Measurements from ENCODE around the gene CYP27C1. TPM values are rescaled to one million over a fixed set of nuclear protein-coding genes. Genes with fewer than 3 reads are reported as not detected.
"Not testable (repeated sequence)": the region's sequence is repeated elsewhere in the genome, so short reads cannot be mapped to it uniquely, and the experiment has no call there.

CYP27C1 gene
- total RNA-seq, 1 donor from 2014 or later: not detected

DNA sequence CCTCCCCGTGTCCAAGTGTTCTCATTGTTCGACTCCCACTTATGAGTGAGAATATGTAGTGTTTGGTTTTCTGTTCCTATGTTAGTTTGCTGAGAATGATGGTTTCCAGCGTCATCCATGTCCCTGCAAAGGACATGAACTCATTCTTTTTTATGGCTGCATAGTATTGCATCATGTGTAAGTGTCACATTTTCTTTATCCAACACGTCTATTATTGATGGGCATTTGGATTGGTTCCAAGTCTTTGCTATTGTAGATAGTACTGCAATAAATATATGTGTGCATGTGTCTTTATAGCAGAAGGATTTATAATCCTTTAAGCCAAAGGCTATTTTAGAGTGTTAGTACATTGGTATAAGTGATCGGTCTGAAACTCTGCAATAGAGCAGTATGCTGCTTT, 4.0 kb upstream of the CYP27C1 start:
- intact Hi-C loops (cut with micrococcal nuclease): not testable (repeated sequence)

DNA sequence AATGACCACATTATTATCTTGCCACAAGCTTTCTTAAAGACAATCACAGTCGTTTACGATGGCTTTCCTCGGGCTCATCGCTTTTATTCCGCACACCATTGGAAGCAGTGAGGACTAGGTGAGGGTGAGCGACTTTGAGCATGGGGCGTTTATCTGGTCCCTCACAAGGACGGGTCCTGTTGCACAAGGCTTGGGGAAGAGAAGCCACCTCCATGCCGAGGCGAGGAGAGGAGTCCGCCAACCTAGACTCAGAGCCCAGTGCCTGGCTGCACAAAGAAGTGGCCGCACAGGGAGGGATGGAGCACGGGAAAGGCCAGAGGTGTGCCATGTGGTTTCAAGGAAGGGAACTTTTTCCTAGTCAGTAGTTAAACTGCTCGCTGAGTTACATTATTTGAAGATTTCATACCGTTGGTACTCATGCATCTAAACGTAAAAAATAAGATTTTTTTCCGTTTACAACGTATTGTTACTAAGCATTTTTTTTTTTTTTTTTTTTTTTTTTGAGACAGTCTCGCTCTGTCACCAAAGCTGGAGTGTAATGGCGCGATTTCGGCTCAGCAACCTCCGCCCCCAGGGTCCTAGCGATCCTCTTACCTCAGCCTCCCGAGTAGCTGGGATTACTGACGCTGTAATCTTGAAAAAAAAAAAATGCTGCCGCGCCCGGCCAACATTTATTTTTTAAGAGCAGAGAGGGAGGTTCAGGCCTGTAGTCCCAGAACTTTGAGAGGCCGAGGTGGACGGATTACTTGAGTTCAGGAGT, 849 bp upstream of the CYP27C1 start:
- intact Hi-C loops (cut with micrococcal nuclease): no loop called here

DNA sequence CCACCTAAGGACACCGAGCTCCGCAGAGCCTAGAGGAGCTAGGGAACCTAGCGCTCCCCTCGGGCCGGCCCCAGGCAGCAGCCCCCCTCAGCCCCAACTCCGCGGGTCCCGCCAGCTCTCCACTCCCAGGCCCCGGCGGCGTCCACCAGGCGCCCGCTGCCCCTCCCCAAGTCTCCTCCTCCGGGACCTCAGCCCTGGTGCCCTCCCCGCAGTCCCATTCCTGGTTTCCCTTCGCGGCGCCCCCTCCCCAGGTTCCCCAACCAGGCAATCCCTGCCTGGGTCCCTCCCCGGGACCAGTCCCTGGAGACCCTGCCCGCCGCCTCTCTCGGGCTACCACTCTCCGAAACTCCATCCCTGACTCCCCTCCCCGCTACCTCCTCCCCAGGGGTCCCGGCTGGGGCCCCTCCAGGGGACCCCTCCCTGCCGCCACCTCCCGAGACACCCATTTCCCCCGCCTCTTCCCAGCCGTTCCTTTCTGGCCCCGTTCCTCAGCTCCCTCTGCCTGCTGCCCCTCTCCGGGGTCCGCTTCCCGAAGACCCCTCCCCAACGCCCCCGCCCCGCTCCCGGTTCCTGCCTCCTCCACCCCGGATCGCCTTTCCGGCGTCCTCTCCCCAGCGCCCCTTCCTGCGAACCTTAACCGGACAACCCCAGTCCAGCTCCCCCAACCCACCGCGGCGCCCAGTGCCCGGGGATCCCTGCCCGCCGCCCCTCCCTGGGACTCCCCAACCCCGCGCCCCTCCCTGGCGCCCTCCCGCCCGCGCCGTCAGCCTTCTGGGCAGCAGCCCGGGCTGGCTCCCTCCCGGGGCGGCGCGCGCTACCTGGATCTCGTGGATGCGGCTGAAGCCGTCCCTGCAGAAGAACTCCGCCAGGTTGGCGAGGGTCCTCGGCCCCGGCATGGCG, 678 bp downstream of the CYP27C1 start:
- intact Hi-C loops (cut with micrococcal nuclease): no loop called here

DNA sequence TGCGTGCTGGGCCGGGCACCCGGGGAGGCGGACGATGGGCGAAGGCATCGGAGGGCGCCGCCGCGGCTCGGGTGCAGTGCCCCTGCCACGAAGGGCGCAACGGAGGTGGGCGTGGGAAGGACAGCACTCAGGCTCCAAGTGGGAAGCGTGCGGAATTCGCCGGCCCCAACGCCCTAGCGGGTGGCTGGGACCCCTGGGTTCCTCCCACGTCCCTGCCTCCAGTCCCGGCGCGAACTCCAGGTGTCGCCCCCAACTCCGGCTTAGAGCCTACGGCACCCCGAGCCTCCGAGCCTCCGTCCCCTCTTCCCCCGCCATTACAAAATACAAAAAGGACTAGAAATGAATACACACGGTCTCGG, 1.3 kb downstream of the CYP27C1 start:
- intact Hi-C loops (cut with micrococcal nuclease): no loop called here

- intact Hi-C loops (cut with micrococcal nuclease): no loop called here
Observed at GRCh38 chr2:127217470-127218325, 2.4 kb downstream of the CYP27C1 start.

DNA sequence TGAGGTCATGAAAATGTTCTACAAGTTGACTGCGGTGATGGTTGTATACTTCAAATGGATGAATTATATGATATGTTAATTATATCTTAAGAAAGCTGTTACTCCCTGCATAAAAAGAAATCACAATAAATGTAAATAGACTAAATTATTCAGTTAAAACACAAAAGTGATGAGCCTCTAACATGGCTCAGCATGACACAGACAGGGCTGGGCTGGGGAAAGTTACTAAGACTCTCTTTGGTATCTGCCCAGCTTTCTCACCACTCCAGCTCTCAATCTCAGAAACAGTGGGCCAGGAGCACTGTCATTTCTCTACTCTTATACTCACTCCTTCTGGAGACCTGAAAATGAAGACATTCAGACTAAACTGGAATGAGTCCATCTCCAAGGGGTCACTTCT, 3.5 kb downstream of the CYP27C1 start:
- intact Hi-C loops (cut with micrococcal nuclease): no loop called here

GRCh38 chr2:127216095-127216494, 4.0 kb downstream of the CYP27C1 start:
- intact Hi-C loops (cut with micrococcal nuclease): no loop called here

DNA sequence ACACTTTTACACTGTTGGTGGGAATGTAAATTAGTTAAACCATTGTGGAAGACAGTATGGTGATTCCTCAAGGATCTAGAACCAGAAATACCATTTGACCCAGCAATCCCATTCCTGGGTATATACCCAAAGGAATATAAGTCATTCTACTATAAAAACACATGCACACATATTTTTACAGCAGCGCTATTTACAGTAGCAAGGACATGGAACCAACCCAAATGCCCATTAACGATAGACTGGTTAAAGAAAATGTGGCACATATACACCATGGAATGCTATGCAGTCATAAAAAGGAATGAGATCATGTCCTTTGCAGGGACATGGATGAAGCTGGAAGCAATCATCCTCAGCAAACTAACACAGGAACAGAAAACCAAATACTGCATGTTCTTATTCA, 5.9 kb downstream of the CYP27C1 start:
- intact Hi-C loops (cut with micrococcal nuclease): not testable (repeated sequence)

- intact Hi-C loops (cut with micrococcal nuclease): no loop called here
Observed at GRCh38 chr2:127208313-127208712, 11.8 kb downstream of the CYP27C1 start.

DNA sequence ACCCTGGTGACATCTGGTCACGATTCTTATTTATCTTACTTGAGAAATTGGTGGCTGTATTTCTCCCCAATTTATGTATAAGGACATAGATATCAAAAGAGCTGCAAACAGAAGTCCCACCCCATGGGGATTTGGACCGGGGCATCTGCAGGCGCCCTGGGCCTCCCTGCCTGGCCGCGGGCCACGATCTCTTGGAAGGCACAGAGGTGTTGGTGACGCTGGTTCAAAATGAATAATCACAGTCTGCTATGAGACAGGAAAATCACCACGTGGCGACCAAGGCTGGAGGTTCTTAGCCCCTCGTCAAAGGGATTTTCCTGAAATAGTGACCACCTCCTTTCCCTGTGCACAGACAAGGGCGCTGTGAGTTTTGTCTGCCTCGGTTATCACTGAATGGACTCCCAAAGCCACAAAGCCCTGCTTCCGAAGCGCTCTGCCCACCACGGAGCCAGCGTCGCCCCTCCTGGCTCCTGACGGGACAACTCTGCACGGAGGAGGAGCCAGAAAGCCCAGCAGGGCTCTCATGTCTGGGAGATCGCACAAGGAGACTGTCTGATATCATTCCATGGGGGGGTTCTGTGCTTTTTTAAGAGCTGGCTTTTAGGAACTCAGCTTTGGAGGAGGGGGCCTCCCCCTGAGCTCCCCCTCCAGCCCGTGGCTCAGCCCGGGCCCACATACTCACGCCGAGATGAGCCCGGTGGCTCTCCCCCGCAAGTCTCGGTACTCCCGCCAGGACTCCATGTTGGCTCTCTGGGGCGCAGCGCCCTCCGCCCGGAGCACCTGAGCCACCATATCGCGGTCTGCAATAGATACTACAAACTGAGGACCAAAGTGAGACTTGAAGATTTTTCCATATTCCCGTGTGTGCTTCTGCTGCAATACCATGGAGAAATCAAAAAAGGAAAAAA, 14.6 kb downstream of the CYP27C1 start:
- intact Hi-C loops (cut with micrococcal nuclease): no loop called here

GRCh38 chr2:127201452-127201851, 18.6 kb downstream of the CYP27C1 start:
- intact Hi-C loops (cut with micrococcal nuclease): no loop called here

GRCh38 chr2:127200962-127201361, 19.1 kb downstream of the CYP27C1 start:
- intact Hi-C loops (cut with micrococcal nuclease): no loop called here

- intact Hi-C loops (cut with micrococcal nuclease): loop anchor here (5.0 kb wide), 2 partner anchors 278 to 448 kb away; partner anchors contain the start of gene GPR17
Observed at GRCh38 chr2:127199223-127199622, 20.9 kb downstream of the CYP27C1 start.

DNA sequence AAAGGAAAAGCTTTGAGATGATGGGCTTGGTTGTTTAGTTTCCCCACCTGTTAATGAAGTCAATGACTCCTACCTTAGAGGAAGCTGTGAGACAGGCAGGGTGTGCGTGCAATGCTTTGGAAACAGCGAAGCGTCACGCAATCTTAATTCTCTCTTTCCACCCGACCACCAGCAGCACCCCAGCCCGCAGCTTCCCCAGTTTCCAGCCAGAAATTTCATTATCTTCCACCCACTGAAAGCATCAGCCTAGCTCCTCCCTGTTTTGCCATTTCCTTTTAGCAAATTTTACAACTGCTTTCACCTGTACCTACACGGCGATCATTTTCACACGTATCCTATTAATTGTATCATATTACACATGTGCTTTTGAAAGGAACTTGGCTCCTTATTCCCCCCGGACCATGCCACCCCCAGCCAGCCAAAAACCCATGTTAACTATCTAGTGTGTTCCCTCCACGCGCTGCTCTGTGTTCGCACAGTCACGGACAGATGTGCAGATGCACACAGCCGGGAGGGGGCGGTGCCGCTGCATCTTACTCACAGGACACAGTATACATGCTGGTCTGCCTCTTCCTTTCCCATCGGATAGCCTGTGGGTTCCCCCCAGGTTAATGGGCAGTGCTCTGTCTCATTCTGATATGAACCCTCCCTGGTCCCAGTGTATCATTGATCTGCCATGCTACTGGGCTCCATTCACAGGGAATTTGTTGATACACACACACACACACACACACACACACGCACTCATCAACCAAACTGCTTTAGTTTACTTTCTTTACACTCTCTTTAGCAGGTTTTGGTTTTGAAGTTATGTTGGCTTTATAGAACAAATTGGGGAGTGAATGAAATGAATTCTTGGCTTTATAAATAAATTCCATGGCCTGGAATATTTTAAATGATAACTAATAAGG, 22.4 kb downstream of the CYP27C1 start:
- intact Hi-C loops (cut with micrococcal nuclease): loop anchor here (5.0 kb wide), 2 partner anchors 280 to 450 kb away; partner anchors contain the start of gene GPR17

GRCh38 chr2:127196998-127197397, 23.1 kb downstream of the CYP27C1 start:
- intact Hi-C loops (cut with micrococcal nuclease): loop anchor here (5.0 kb wide), 2 partner anchors 280 to 450 kb away; partner anchors contain the start of gene GPR17

DNA sequence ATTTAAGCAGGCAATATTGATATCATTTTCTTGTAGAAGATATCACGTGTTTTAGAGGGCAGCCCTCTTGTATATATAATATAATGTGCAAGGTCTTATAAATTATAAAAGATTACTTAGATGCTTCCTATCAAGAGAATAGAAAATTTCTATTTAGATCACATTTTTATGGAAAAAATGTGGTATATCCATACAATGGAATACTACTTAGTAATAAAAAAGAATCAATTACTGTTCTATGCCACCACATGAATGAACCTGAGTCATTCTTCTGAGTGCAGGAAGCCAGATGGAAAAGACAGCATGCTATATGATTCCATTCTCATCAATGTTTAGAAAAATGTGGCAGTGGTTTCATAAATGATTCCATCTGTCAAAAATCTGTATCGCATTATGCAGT, 23.6 kb downstream of the CYP27C1 start:
- intact Hi-C loops (cut with micrococcal nuclease): loop anchor here (5.0 kb wide), 2 partner anchors 281 to 451 kb away; partner anchors contain the start of gene GPR17

DNA sequence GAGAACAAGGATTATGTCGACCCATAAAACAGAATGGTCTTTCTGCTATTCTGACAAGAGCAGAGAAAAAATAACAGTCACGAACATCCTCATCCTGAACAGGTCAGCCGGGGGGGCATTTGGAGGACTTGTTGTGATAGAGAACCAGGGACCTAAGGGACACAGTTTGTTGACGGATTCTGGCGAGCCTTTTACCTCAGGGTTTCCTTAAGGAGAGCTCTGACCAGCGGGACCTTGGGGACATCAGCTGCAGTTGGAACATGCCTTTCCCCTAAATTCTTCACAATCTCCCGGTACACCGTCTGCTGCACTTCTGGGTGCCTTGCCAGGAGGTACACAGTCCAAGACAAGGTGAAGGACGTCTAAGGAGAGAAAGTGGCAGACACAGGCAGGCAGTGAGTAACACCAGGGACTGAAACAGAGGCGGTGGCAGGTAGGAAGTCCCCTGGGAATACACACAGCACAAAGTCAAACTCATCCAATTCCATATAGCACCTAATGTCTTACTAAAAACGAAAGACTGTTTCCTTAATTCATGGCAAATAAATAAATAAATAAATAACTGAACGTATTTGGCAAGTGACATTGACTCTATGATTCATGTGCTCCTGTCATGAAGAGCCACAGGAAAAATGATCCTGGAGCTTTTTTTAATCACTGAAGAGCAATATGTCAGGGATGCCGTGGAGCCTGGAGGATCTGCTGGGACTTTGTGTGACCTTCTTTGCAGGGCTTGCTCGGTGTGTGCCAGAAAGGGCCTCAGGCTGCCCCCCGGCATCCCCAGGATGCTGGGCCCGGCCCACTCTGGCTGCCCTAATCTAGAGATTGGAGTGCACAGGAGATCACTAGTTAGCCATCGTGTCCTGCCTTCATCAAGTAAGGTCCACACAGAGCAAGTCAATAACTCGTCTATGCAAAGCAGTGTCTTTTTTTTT, 24.7 kb downstream of the CYP27C1 start:
- intact Hi-C loops (cut with micrococcal nuclease): loop anchor here (5.0 kb wide), 2 partner anchors 282 to 452 kb away; partner anchors contain the start of gene GPR17

DNA sequence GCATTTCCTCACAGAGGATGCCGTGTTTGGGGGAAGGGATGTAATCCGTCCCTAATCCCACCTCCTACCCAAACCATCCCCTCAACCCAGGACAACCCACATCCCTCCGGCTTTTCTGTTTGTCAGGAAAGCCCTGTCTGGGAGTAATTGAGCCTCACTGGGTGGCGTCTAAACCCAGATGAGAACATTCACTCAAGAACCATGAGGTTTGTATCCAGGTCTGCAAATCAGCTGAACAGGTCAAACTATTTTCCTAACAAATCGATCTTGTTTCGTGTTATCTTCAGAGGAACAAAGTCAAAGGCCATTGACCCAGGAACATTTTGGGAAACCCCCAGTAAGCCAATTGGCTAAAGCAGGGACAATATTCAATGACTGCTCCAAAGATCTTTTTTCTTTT, 25.7 kb downstream of the CYP27C1 start:
- intact Hi-C loops (cut with micrococcal nuclease): no loop called here
